Hematopoietic multipotent progenitor cell treated with erythropoietin and hydrocortisone succinate and interleukin-3 and kit ligand, for 17 days (in vitro differentiated cells): ENCODE measurements around the gene NSFL1C.
"Not testable (repeated sequence)": the region's sequence is repeated elsewhere in the genome, so short reads cannot be mapped to it uniquely, and the experiment has no call there.

Experiments used
- DNase-seq: peaks from one replicate; pipeline ENCODE4 v3.0.0-alpha.2; 2015; ENCODE audit warnings: low spot score

The NSFL1C gene

DNA sequence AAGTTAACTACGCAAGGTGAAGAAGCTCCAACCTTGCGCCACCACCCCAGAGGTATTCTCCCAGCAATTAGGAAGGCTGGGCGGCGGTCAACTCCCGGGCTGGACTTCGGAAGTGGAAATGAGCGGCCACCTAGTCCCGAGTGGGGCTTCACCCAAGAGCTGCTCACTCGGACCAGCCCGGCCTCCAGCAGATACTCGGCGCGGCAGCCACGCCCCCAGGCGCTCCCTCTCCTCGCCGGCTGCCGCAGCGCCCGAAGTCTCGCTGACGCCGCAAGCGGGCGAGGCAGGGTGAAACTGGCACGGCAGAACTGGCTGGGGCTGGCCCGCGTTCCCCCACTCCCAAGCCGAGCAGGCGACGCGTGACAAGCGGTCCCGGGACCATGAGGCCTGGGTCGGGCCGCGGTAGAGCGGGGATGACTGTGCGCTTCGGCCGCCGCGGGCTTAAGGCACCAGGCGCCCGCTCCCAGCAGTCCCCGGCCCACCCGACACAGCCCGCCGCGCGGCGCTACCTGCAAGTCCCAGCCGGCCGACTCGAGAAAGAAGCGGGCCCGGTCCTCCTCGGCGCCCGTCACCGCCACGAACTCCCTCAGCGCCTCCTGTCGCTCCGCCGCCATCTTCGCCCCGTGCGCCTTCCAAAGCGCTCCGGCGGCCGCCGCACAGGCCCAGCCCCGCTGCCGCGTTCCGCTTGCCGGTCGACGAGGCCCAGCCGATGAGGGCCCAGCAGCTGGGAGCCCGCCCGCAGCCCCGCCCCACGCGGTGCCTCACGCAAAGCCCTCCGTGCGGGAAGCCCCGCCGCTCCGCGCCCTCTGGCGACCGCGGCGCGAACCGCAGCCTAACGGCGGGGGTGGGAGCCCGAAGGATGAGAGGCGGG lies at the start of gene NSFL1C:
Gene NSFL1C (minus strand): TSS at position 639 of the 871 bp plus-strand sequence. CDS start 25 bp downstream, at position 614.
- peak; percentile 94 for DNase-seq

GRCh38 chr20:1513801-1514200 lies 47.2 kb upstream of the NSFL1C start:
- no peak for DNase-seq

DNA sequence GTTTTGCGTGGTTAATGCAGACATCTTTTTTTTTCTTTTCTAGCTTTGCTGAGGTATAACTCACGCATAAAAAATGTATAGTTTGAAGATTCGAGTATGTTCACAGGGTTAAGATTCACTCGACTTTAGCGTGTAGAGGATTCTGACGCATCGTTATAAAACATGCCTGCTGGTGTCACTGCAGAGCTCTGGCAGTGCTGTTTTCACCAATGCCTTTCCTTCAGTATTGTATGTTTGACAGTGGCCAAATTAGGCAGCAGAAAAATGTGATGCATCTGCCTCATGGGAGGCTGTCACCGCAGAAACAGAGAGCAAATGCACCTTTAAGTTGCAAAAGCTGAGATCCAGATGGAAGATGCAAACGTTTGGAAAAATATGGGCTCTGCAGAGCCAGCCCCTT lies 42.6 kb upstream of the NSFL1C start:
- DNase-seq: no peak

DNA sequence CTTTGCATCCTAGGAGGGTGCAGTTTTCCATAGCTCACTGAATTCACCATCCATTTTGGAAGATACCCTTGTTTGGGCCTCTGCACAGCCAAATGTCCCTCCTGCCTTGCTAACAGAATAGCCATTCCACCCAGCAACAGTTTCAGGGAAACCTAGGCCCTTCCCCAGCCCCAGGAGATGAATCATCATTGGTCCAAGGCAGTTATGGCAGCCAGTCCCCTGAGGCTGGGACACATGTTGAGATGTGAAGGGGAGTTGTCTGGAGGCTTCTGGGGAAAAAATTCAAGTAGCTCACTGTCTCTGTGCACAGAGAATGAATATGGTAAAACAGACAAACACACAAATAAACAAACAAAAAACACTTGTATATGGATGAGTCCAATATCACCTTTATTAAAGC lies 41.9 kb upstream of the NSFL1C start:
- DNase-seq: no peak

DNA sequence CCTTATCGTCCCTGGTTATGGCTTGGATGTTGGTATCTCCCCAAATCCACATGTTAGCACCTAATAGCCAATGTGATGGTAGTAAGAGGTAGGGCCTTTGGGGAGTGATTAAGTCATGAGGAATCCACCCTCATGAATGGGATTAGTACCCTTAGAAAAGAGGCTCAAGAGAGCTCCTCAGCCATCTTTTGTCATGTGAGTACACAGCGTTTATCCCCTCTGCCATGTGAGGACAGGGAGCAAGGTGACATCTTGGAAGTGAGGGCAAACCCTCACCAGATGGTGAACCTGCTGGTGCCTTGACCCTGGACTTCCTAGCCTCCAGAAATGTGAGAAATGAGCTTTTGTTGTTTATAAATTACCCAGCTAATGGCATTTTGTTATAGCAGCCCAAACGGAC lies 40.6 kb upstream of the NSFL1C start:
- DNase-seq: no peak

GRCh38 chr20:1505871-1506270 lies 39.2 kb upstream of the NSFL1C start:
- DNase-seq: no peak

- no peak for DNase-seq
Measured at GRCh38 chr20:1505361-1505760, 38.7 kb upstream of the NSFL1C start.

DNA sequence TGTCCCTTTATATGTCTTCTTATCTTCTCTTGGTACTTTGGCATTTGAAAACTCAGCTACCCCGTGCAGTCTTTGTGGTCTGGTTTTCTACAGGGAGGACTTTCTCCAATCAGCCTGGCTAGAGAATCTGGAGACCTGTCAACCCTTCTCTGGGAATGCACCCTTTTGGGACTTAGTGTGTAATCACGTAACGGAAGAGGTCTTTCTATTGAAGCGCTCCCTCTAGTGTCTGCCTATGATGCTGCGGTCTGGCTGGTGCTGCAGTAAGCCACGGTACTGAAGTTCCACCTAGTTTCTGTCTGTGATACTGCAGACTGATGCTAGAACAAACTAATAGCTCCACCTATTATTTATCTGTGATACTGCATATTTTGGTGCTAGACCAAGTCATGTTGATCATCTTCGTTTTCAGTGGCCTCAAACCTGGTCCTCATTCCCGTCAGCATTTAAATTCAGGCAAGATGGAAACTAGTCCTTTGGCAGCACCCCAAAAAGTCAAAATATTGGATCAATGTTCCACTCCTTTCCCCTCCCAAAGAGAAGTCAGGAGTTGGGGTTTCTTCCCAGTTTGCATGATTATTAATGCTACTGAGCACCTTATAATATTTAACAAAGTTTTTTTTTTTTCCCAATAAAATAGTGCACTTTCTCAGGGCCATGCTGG lies 37.0 kb upstream of the NSFL1C start:
- peak; percentile 60 for DNase-seq

- DNase-seq: no peak
Measured at GRCh38 chr20:1500496-1500895, 33.8 kb upstream of the NSFL1C start.

DNA sequence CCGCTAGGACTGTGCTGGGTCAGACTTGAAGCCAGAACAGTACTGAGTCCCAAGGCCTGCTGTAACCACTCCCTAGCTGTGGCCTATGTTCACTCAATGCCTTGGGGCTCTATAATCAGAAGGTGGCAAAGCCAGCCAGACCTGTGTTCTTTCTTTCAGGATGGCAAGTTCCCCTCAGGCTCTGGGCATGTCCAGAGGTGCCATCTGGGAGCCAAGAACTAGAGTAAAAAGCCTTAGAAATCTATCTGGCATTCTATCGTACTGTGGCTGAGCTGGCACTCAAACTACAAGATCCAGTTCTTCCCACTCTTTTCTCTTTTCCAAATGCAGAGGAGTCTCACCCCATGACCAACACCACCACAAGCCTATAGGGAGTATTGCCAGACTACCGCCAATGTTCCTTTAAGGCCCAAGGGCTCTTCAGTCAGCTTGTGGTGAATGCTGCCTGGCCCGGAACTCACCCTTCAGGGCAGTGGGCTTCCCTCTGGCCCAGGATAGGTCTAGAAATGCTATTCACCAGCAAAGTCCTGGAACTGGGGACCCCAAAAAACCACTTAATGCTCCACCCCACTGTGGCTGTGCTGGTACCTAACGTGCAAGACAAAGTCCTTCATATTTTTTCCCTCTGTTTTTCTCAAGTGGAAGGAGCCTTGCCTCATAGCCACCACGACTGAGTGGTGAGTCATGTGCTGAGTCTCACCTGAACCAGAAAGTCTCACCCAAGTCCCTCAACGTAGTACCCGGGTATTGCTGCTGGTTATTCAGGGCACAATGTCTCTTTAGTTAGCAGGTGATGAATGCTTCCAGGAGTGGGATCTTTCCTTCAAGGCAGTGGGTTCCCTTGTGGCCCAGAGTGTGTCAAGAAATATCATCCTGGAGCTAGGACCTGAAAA lies 33.1 kb upstream of the NSFL1C start:
- DNase-seq: no peak

- not testable (repeated sequence) for DNase-seq
Measured at GRCh38 chr20:1497371-1497770, 30.7 kb upstream of the NSFL1C start.

DNA sequence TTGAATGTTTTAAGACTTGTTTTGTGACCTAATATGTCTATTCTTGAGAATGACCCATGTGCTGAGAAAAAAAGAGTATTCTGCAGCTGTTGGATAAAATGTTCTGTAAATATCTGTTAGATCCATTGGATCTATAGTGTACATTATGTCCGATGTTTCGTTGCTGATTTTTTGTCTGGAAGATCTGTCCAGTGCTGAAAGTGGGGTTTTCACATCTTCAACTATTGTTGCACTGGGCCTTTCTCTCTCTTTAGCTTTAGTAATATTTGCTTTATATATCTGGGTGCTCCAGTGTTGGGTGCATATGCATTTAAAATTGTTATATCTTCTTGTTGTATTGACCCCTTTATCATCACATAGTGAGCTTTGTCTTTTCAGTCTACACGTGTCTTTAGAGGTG lies 30.3 kb upstream of the NSFL1C start:
- DNase-seq: no peak

- no peak for DNase-seq
Measured at GRCh38 chr20:1494436-1494835, 27.8 kb upstream of the NSFL1C start.

GRCh38 chr20:1493536-1493935 lies 26.9 kb upstream of the NSFL1C start:
- no peak for DNase-seq

- DNase-seq: no peak
Measured at GRCh38 chr20:1491860-1492642, 25.4 kb upstream of the NSFL1C start.

DNA sequence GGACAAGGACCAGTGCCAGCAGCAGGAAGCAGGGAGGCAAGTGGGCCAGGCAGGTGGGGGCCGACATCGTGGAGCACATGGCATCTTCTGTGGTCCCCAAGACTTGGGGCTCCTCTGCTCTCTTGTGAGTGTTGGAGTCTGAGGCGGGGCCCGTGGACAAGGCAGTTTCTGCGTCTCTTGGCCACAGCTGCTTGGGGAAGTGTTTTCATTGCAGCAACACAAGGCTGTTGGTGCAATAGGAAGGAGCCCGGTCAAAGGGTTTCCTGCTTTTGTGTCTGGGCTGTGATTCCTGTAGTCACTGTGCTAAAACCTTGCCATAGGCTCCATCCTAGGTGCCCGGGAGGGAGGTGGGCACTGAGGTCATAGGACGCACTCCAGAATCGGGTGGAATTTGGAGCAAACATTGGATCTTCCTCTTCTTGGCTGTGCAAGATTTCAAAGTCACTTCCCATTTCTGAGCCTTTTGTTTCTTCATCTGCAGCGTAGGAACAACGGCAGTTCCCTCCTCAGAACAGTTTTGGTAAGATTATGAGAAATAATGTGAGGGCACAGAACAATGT lies 24.7 kb upstream of the NSFL1C start, which contains the start of gene SIRPB2:
Gene SIRPB2 (minus strand): TSS at position 140 of the 560 bp plus-strand sequence. CDS start 61 bp downstream, at position 79.
- DNase-seq: no peak

DNA sequence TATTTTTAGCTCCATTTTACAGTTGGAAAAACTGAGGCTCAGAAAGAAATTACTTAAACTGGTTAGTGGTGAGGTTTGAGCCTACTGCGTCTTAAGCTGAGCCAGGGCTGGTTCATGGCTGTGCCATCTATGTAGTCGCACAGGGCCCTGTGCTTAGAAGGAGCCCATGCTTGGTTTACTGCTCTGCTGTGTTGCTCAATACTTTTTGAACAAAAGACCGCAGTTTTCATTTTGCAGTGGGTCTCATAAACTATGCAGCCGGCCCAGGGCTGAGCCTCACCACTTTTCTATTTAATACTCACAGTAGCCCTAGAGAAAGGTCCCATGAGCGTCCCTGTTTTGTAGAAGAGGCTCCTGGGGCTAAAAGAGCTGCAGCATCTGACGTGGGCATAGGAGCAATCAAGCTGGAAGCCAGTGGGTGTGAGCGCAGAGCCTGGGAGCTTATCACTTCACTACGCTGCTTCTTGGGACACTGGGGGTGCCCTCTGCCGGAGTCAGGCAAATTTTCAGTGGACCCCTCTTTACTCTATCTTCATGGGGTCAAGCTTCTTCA lies 24.1 kb upstream of the NSFL1C start:
- DNase-seq: no peak

- DNase-seq: no peak
Measured at GRCh38 chr20:1489764-1490436, 23.3 kb upstream of the NSFL1C start.

GRCh38 chr20:1489325-1489724 lies 22.7 kb upstream of the NSFL1C start:
- no peak for DNase-seq

DNA sequence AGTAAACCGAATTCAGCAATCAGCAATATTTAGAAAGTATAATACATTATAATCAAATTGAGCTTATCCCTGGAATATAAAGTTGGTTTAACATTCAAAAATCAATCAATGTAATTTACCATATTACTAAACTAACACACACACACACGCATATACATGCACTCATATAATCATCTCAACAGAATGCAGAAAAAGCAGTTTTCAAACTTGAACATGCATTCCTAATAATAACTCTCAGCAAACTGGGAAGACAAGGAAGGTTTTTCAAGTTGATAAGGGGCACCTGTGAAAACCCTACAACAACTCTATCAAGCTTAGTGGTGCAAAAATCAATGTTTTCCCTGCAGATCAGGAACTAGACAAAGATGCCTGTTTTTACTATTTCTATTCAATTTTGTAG lies 19.9 kb upstream of the NSFL1C start:
- no peak for DNase-seq
